ENCODE measurements around the gene DLGAP4. TPM values are rescaled to one million over a fixed set of nuclear protein-coding genes. Genes with fewer than 3 reads are reported as not detected.
"Not testable (repeated sequence)": the region's sequence is repeated elsewhere in the genome, so short reads cannot be mapped to it uniquely, and the experiment has no call there.

Gene DLGAP4
- total RNA-seq, 1 donor from 2014 or later = 99.1 TPM

DNA sequence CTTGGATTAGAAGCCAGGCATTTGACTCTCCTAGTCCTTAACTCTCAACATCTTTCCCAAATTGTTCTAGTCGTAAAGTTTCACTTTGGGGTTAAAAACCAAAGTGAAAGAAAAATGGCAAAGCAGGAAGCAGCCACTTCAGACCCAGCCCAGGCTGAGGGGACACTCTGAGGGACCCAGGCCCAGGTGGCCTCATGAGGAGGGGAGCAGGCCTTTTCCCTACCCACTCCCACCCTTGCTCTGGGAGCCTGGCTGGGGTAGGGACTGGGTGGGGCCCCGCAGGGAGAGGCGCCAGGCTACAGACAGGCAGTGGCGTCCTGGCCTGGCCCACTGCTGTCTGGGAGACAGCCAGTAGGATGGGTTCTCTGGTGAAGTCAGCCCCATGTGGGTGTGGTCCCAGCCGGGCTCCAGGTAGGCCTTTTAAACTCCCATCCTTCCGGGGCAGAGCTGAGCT lies 166.5 kb downstream of the DLGAP4 start:
- Mint-ChIP-seq H3K36me3 (no peaks in the 10 kb centered on the region), H3K4me3 (no peak overlapping the region), H3K9me3 (no peaks in the 10 kb centered on the region), H3K27ac (peak overlapping the region; percentile 82), H3K4me1 (peaks cover 53% of the 10 kb centered on the region), H3K27me3 (ENCODE audit: low read depth) (no peaks in the 10 kb centered on the region)
- TF ChIP-seq, protein P1, sequence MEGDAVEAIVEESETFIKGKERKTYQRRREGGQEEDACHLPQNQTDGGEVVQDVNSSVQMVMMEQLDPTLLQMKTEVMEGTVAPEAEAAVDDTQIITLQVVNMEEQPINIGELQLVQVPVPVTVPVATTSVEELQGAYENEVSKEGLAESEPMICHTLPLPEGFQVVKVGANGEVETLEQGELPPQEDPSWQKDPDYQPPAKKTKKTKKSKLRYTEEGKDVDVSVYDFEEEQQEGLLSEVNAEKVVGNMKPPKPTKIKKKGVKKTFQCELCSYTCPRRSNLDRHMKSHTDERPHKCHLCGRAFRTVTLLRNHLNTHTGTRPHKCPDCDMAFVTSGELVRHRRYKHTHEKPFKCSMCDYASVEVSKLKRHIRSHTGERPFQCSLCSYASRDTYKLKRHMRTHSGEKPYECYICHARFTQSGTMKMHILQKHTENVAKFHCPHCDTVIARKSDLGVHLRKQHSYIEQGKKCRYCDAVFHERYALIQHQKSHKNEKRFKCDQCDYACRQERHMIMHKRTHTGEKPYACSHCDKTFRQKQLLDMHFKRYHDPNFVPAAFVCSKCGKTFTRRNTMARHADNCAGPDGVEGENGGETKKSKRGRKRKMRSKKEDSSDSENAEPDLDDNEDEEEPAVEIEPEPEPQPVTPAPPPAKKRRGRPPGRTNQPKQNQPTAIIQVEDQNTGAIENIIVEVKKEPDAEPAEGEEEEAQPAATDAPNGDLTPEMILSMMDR (IDR thresholded peaks at IDR 0.05; ENCODE audit: unreplicated experiment) = no peak
- DNase-seq (ENCODE audit: low spot score in 2 of 2, unreplicated experiment in 2 of 2) = no peak

DNA sequence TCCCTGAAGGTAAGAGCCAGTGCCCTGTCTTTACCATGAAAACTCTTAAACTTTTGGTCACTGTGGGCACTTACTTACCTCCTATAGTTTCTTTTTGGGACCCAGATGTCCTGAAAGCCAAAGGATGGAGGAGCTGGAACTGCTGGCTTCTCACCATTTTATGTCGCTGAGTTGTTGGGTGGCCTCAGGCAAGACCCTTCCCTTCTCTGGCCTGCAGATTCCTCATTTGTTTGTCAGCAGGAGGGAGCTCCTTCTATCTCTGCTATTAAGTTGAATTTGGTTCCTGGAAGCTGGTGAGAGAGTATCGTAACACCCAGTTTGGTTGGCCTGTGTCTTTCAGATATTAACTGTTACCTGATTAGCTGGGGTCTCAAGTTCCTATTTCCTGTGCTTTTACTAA lies 167.0 kb downstream of the DLGAP4 start:
- H3K9me3 Mint-ChIP-seq = no peaks in the 10 kb centered on the region
- H3K36me3 Mint-ChIP-seq = no peaks in the 10 kb centered on the region
- H3K4me3 Mint-ChIP-seq = no peak overlapping the region
- no peaks in the 10 kb centered on the region for H3K27me3 Mint-ChIP-seq (ENCODE audit: low read depth)
- H3K4me1 Mint-ChIP-seq = peaks cover 48% of the 10 kb centered on the region
- peak overlapping the region; percentile 82 for H3K27ac Mint-ChIP-seq
- TF ChIP-seq, protein P1 (IDR thresholded peaks at IDR 0.05; ENCODE audit: unreplicated experiment) = no peak
- no peak for DNase-seq (ENCODE audit: low spot score in 2 of 2, unreplicated experiment in 2 of 2)

DNA sequence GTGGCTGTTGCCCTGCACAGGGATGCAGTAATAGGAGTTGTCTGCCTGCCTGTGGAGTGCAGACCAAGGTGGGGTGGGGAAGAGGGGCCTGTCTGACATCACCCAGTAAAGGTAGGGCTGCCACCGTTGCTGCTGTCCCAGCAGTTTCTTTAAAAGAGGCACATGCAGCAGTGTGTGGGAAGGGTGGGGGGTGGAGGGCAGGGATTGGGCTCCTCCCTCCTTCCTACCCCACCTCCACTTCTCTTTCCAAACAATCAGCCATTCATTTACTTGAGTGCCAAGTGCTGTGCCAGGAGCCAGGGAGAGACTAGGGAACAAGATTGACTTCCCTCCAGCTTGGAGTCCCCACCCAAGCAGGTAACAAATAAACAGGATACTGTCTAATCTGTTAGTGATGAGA lies 168.4 kb downstream of the DLGAP4 start:
- H3K4me1 Mint-ChIP-seq = peaks cover 46% of the 10 kb centered on the region
- DNase-seq (ENCODE audit: low spot score in 2 of 2, unreplicated experiment in 2 of 2) = no peak
- TF ChIP-seq, protein P1 (IDR thresholded peaks at IDR 0.05; ENCODE audit: unreplicated experiment) = no peak

DNA sequence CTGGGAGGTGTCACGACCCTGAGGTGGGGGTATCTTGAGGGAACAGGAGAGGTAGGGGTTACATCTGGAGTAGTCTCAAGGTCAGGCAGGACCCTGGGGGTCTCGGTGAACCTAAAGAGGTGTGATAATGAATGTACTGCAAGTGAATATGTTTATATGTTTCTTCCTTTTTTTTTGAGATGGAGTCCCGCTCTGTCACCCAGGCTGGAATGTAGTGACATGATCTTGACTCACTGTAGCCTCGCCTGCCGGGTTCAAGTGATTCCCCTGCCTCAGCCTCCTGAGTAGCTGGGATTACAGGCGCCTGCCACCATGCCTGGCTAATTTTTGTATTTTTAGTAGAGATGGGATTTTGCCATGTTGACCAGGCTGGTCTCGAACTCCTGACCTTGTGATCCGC lies 168.9 kb downstream of the DLGAP4 start:
- not testable (repeated sequence) for DNase-seq (ENCODE audit: low spot score in 2 of 2, unreplicated experiment in 2 of 2); H3K9me3 Mint-ChIP-seq; H3K4me3 Mint-ChIP-seq; H3K36me3 Mint-ChIP-seq; H3K27me3 Mint-ChIP-seq (ENCODE audit: low read depth)
- H3K27ac Mint-ChIP-seq = peak overlapping the region; percentile 39
- H3K4me1 Mint-ChIP-seq = peaks cover 41% of the 10 kb centered on the region

More for the DNA sequence above, 168.4 kb downstream of the DLGAP4 start:
- H3K4me3 Mint-ChIP-seq = no peak overlapping the region
- no peaks in the 10 kb centered on the region for H3K9me3 Mint-ChIP-seq
- no peaks in the 10 kb centered on the region for H3K36me3 Mint-ChIP-seq
- no peaks in the 10 kb centered on the region for H3K27me3 Mint-ChIP-seq (ENCODE audit: low read depth)
- peak overlapping the region; percentile 82 for H3K27ac Mint-ChIP-seq

DNA sequence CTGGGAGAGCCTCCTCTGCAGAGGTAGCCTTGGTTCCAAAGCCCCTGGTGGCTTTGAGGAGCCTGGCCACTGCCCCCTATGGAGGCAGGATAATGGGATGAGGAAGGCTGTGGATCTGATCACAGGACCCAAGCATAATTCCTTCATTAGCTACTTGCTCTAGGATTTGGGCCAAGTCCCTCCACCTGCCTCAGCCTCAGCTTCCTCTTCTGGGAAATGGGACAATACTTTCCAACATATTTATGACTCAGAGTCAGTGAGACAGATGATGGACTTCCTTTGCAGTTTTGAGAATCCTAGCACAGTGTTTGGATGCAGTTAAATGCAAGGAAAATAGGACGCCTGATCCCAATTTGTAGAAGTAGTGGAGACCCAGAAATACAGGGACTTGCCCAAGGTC lies 171.3 kb downstream of the DLGAP4 start:
- no peak for DNase-seq (ENCODE audit: low spot score in 2 of 2, unreplicated experiment in 2 of 2)
- no peaks in the 10 kb centered on the region for H3K9me3 Mint-ChIP-seq
- TF ChIP-seq, protein P1 (IDR thresholded peaks at IDR 0.05; ENCODE audit: unreplicated experiment) = no peak
- H3K27ac Mint-ChIP-seq = no peak overlapping the region
- H3K4me3 Mint-ChIP-seq = no peak overlapping the region
- H3K36me3 Mint-ChIP-seq = no peaks in the 10 kb centered on the region
- H3K4me1 Mint-ChIP-seq = peaks cover 30% of the 10 kb centered on the region
- H3K27me3 Mint-ChIP-seq (ENCODE audit: low read depth) = no peaks in the 10 kb centered on the region

DNA sequence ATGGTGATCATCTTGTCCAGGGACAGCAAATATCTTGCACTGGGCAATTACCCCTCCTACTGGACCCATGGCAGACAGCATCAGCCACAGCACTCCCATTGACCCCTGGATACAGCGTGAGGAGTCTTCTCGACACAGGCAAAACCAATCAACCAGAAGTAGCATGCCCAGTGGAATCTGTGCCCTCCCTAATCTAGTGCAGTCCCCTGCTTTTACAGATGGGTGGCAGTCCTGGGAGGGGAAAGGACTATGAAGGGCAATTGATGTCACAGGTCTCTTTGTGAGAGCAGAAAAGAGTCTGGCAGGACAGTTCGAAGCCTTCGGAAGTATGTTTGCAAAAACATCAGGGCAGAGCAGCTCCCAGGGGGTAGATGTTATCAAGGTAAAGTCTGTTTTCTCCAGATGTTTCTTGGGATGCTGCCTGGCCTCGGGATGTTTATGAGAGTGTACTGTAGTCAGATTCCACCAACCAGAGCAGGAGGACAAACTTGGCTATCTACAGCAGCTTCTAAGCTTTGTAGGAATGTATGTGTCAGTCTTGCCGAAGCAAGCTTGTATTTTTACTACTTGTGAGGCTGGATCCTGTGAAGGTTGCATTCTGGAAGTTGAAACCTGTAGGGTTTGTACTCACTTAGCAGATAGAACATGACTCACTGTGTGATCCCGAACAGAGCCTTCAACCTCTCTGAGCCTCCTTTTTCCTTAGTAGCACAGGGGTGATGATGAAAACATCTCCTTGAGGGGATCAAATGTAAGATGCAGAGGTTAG lies 172.2 kb downstream of the DLGAP4 start:
- Mint-ChIP-seq H3K27ac (no peak overlapping the region), H3K36me3 (no peaks in the 10 kb centered on the region), H3K27me3 (ENCODE audit: low read depth) (no peaks in the 10 kb centered on the region), H3K4me3 (no peak overlapping the region), H3K9me3 (no peaks in the 10 kb centered on the region), H3K4me1 (peaks cover 26% of the 10 kb centered on the region)
- TF ChIP-seq, protein P1 (IDR thresholded peaks at IDR 0.05; ENCODE audit: unreplicated experiment) = no peak
- no peak for DNase-seq (ENCODE audit: low spot score in 2 of 2, unreplicated experiment in 2 of 2)

Data from mesothelial cell of epicardium (in vitro differentiated cells).